ENCODE results near the gene TOP1. TPM values are rescaled to one million over a fixed set of nuclear protein-coding genes. Genes with fewer than 3 reads are reported as not detected.

Gene TOP1
- total RNA-seq, 1 experiment from 2014 or later: 29.1 TPM

DNA sequence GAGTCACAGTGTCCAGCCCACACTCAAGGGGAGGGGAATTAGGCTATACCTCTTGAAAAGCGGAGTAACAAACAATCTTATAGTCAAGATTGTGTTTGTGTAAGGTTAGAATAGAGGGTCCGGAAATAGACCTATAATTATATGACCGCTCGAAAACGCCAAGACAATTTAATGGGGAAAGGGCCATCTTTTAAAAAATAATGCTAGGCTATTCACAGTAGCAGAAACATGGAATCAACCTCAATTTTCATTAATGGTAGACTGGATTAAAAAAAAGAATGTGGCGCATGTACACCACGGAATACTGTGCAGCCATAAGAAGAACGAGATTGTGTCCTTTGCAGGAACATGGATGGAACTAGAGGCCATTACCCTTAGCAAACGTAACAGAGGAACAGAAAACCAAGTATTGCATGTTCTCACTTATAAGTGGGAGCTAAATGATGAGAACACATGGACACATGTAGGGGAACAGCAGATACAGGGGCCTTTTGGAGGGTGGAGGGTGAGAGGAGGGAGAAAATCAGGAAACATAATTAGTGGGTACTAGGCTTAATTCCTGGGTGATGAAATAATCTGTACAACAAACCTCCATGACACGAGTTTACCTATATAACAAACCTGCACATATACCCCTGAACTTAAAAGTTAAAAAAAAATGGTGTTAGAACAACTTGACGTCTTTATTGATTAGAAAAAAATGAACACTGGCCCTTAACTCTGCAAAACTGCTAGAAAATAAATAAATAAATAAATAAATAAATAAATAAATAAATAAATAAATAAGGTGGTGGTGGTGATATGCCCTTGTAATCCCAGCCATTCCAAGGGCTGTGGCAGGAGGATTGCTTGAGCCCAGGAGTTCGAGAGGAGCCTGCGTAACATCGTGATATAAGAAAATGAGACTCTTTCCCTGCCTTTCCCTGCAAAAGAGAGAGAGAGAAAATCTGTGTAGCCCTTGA lies 30.3 kb downstream of the TOP1 start:
- Histone ChIP-seq H3K4me2 (ENCODE audit: low read length) (peak overlapping the region; percentile 65), H4K20me1 (ENCODE audit: low read length) (peaks cover 34% of the 10 kb centered on the region), H3K36me3 (ENCODE audit: low read depth, low read length) (peaks cover 31% of the 10 kb centered on the region), H3K9me2 (replicated peaks; ENCODE audit: low read length) (no peaks in the 10 kb centered on the region), H2AFZ (ENCODE audit: low read length) (no peak overlapping the region), H3K79me2 (ENCODE audit: low read length) (peaks cover 98% of the 10 kb centered on the region), H3K27ac (ENCODE audit: low read length) (peak overlapping the region; percentile 58), H3K4me3 (ENCODE audit: low read length) (0 out of 2 replicates have a peak overlapping the region, but pooled peaks have one; percentile 20), H3K4me1 (ENCODE audit: insufficient read depth, low read length) (peaks cover 34% of the 10 kb centered on the region), H3K27me3 (ENCODE audit: low read length) (no peaks in the 10 kb centered on the region), H3F3A (ENCODE audit: low read length, unreplicated experiment) (no peaks in the 10 kb centered on the region), H3K9me3 (ENCODE audit: low read length) (no peaks in the 10 kb centered on the region), H3K9ac (ENCODE audit: low read length) (0 out of 2 replicates have a peak overlapping the region, but pooled peaks have one; percentile 10)
- intact Hi-C loops (cut with micrococcal nuclease): loop anchor here (1.0 kb wide), 2 partner anchors 13 to 56 kb away; no protein-coding TSS in a partner anchor
- CTCF ChIA-PET: interaction anchor here (1.6 kb wide), 1 partner anchor 68 kb away, joined by 8 read pairs; no protein-coding TSS in a partner anchor
- ATAC-seq (no peak), DNase-seq (no peak)
- POLR2A ChIA-PET (ENCODE audit: unreplicated experiment): interaction anchor here (0.6 to 0.7 kb wide), 2 partner anchors 19 to 50 kb away, joined by 3 read pairs; no protein-coding TSS in a partner anchor
- no peak for TF ChIP-seq EZH2phosphoT487 (IDR thresholded peaks at IDR 0.05; ENCODE audit: borderline replicate concordance, low read length)
- no peak for TF ChIP-seq CTCF (conservative IDR thresholded peaks at IDR 0.05; ENCODE audit: low read depth, low read length)
- no peak for TF ChIP-seq EZH2 (IDR thresholded peaks at IDR 0.05; ENCODE audit: low read length, unreplicated experiment)
- BruUV-seq (replicated peaks): no TSS peak

- H4K20me1 ChIP-seq (ENCODE audit: low read length): peaks cover 24% of the 10 kb centered on the region
- H3K4me2 ChIP-seq (ENCODE audit: low read length): no peak overlapping the region
- BruUV-seq (replicated peaks): no TSS peak
- intact Hi-C loops (cut with micrococcal nuclease): no loop called here
- H3K4me1 ChIP-seq (ENCODE audit: insufficient read depth, low read length): peaks cover 40% of the 10 kb centered on the region
- H3K27me3 ChIP-seq (ENCODE audit: low read length): no peaks in the 10 kb centered on the region
- peaks cover 37% of the 10 kb centered on the region for H3K36me3 ChIP-seq (ENCODE audit: low read depth, low read length)
- ChIA-PET CTCF (interaction anchor here (1.1 kb wide), 1 partner anchor 70 kb away, joined by 8 read pairs; no protein-coding TSS in a partner anchor), POLR2A (ENCODE audit: unreplicated experiment) (interaction anchor here (0.7 kb wide), 1 partner anchor 11 kb away, joined by 5 read pairs; no protein-coding TSS in a partner anchor)
- peak; percentile 57 for DNase-seq
- H3K9me2 ChIP-seq (replicated peaks; ENCODE audit: low read length): no peaks in the 10 kb centered on the region
- H2AFZ ChIP-seq (ENCODE audit: low read length): no peak overlapping the region
- TF ChIP-seq EZH2phosphoT487 (IDR thresholded peaks at IDR 0.05; ENCODE audit: borderline replicate concordance, low read length): no peak
- no peak for TF ChIP-seq CTCF (conservative IDR thresholded peaks at IDR 0.05; ENCODE audit: low read depth, low read length)
- no peak for TF ChIP-seq EZH2 (IDR thresholded peaks at IDR 0.05; ENCODE audit: low read length, unreplicated experiment)
- H3K4me3 ChIP-seq (ENCODE audit: low read length): no peak overlapping the region
- no peaks in the 10 kb centered on the region for H3F3A ChIP-seq (ENCODE audit: low read length, unreplicated experiment)
- H3K9ac ChIP-seq (ENCODE audit: low read length): no peak overlapping the region
- no peak overlapping the region for H3K27ac ChIP-seq (ENCODE audit: low read length)
- H3K9me3 ChIP-seq (ENCODE audit: low read length): no peaks in the 10 kb centered on the region
- ATAC-seq: peak; percentile 19
- peaks cover 98% of the 10 kb centered on the region for H3K79me2 ChIP-seq (ENCODE audit: low read length)
Measured at GRCh38 chr20:41061155-41061554, 32.5 kb downstream of the TOP1 start.

Data from PC-3 (cell line).